ENCODE measurements around the gene SCARF1.

SCARF1 gene

DNA sequence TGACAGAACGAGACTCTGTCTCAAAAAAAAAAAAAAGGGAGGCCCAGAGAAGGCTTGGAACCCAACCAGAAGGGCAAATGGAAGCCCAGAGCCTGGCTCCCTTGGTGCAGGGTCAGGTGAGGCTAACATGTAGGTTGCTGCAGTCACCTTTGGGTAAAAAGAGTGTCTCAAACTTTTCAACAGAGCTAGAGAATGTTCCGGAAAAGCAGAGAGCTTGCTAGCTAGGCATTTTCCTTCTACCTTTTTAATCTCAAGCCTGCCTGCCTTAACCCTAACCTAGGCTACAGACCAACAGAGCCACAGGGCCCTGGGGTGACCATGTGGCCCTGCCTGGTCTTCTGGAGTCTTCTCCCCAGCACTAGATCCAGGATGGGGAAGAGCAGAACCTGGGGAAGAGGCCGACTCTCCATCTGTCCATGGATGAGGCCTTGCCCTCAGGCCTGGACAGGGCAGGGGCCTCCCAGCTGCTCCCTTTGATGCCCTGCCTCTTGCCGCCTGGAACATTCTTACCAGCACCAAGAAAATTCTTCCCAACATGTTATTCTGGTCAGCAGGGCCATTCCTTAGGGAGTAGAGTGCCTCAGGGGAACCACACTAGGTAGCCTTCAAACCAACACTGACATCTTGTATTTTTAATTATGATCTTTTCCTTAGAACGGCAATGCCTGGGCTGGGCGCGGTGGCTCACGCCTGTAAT is 47.0 kb downstream of the SCARF1 start:
- H3K4me3 ChIP-seq (ENCODE audit: insufficient read depth, low read depth, low read length) = no peak overlapping the region
- H3K9me3 ChIP-seq (ENCODE audit: control insufficient read depth, low read length) = no peaks in the 10 kb centered on the region
- WGBS, 2 experiments = 92 to 95% methylated on average over 8 of the region's 8 CpGs

DNA sequence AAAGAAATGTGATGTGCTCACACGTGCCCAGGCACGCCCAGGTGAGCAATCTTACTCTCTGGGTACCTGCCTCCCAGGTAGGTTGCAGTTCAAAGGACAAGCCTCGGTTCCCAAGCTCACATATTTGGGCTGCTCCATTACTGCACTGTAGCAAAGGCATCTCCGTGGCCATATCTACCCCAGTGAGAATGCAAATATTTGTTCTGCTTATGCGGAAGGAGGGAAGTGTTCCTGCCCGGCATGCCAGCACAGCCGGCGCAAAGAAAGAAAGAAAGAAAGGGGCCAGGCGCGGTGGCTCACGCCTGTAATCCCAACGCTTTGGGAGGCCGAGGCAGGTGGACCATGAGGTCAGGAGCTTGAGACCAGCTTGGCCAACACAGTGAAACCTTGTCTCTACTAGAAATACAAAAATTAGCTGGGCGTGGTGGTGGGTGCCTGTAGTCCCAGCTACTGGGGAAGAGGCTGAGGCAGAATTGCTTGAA is 47.6 kb downstream of the SCARF1 start:
- no peaks in the 10 kb centered on the region for H3K4me1 ChIP-seq (ENCODE audit: control insufficient read depth, insufficient read depth, low read length)
- no peak overlapping the region for H3K4me3 ChIP-seq (ENCODE audit: insufficient read depth, low read depth, low read length)
- H3K36me3 ChIP-seq (ENCODE audit: control insufficient read depth, insufficient read depth, low read length) = peaks cover 8% of the 10 kb centered on the region
- no peak overlapping the region for H3K27ac ChIP-seq (ENCODE audit: insufficient read depth, low read depth, low read length, poor library complexity, severe bottlenecking)
- no peaks in the 10 kb centered on the region for H3K9me3 ChIP-seq (ENCODE audit: control insufficient read depth, low read length)
- WGBS, 2 experiments = 92 to 94% methylated on average over 14 of the region's 14 CpGs
- H3K27me3 ChIP-seq (ENCODE audit: control insufficient read depth, insufficient read depth, low read length, poor library complexity, severe bottlenecking) = no peaks in the 10 kb centered on the region

More for the DNA sequence above, 47.0 kb downstream of the SCARF1 start:
- Histone ChIP-seq H3K4me1 (ENCODE audit: control insufficient read depth, insufficient read depth, low read length) (no peaks in the 10 kb centered on the region), H3K27ac (ENCODE audit: insufficient read depth, low read depth, low read length, poor library complexity, severe bottlenecking) (no peak overlapping the region), H3K36me3 (ENCODE audit: control insufficient read depth, insufficient read depth, low read length) (peaks cover 8% of the 10 kb centered on the region), H3K27me3 (ENCODE audit: control insufficient read depth, insufficient read depth, low read length, poor library complexity, severe bottlenecking) (no peaks in the 10 kb centered on the region)

DNA sequence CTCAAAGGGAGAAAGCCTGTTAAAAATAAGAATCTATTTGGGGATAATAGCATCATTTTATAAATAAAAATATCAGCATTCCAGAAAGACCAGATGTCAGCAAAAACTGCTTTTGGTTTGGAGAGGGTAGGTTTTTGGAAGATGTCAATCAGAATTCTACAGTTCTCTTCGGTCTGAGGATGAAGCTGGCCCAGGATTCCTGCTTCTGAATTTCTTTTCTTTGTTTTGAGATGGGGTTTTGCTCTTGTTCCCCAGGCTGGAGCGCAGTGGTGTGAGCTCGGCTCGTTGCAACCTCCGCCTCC is 52.0 kb downstream of the SCARF1 start:
- H3K27me3 ChIP-seq (ENCODE audit: control insufficient read depth, insufficient read depth, low read length, poor library complexity, severe bottlenecking) = no peaks in the 10 kb centered on the region
- 93 to 97% methylated on average over 5 of the region's 5 CpGs for WGBS, 2 experiments
- H3K9me3 ChIP-seq (ENCODE audit: control insufficient read depth, low read length) = no peaks in the 10 kb centered on the region
- H3K27ac ChIP-seq (ENCODE audit: insufficient read depth, low read depth, low read length, poor library complexity, severe bottlenecking) = no peak overlapping the region
- H3K36me3 ChIP-seq (ENCODE audit: control insufficient read depth, insufficient read depth, low read length) = no peaks in the 10 kb centered on the region
- H3K4me1 ChIP-seq (ENCODE audit: control insufficient read depth, insufficient read depth, low read length) = no peaks in the 10 kb centered on the region
- no peak overlapping the region for H3K4me3 ChIP-seq (ENCODE audit: insufficient read depth, low read depth, low read length)

DNA sequence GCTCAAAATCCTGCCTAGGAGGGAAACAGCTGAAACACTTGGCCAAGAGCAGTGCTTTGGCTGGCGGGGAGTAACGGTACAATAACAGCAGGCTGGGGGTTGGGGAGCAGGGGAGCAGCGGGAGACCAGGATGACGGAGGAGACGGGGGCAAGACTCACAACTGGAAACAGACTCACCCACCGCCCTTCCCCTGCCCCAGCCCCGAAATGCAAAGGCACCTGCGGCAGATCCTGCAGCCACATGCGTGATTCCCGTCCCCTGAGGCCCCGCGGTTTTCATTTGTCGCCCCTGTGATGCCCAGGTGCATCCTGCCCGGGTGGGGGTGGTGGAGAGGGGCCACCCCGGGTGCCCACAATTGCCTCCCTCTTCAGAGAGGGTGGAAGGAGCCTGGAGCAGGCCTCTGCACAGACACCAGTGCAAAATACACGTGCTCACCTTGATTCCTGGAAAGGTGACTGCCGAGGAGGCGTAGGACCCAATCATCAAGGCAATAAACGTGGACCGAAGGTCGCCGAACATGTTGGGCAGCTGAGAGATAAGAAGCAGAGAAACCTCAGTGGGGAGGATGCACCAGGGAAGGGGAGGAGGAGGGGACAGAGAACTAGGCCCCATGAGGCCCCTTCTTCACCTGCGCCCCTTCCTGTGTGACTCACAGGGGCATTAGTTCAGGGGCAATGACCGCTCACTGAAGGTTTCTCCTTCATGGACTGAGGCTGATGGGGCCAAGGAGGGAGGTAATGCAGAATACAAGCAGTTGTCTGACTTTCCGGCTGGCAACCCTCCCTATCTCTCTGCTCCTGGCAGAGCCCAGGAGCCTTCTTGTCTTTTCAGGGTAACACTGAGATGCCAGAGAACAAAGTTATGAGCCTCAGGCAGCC is 52.5 kb downstream of the SCARF1 start:
- H3K9me3 ChIP-seq (ENCODE audit: control insufficient read depth, low read length) = no peaks in the 10 kb centered on the region
- no peaks in the 10 kb centered on the region for H3K27me3 ChIP-seq (ENCODE audit: control insufficient read depth, insufficient read depth, low read length, poor library complexity, severe bottlenecking)
- 90% methylated on average over 25 of the region's 25 CpGs for WGBS, 2 experiments
- no peak overlapping the region for H3K27ac ChIP-seq (ENCODE audit: insufficient read depth, low read depth, low read length, poor library complexity, severe bottlenecking)
- no peaks in the 10 kb centered on the region for H3K4me1 ChIP-seq (ENCODE audit: control insufficient read depth, insufficient read depth, low read length)
- no peak overlapping the region for H3K4me3 ChIP-seq (ENCODE audit: insufficient read depth, low read depth, low read length)
- H3K36me3 ChIP-seq (ENCODE audit: control insufficient read depth, insufficient read depth, low read length) = no peaks in the 10 kb centered on the region

DNA sequence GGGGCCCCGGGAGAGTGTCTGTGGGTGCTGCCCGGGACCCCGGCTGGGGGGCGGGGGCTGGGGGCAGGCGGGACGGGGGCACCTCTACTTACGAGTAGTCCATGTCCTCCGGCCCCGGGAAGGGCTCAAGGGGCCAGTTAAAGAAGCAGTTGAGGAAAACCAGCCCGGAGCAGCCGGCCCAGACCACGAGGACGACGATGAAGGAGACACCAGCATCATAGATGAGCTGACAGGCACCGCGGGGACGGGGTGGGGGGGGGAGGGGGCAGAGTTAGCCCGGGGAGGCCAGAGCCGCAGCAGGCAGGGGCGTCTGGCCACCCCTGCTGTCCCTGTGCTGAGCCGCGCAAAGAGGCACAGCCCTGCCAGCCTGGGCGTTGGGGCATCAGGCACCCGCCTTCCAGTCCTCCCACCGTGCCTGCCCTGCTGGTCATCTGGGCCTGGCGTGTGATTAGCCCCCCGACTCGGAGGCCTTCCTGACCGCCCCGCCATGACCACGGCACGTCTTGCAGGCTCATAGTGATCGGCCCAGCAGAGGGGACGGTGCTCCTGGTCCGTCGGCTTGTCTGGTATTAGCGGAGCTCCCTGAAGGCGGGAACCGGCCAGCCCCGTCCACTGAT is 54.0 kb downstream of the SCARF1 start:
- Histone ChIP-seq H3K27ac (ENCODE audit: insufficient read depth, low read depth, low read length, poor library complexity, severe bottlenecking) (no peak overlapping the region), H3K27me3 (ENCODE audit: control insufficient read depth, insufficient read depth, low read length, poor library complexity, severe bottlenecking) (no peaks in the 10 kb centered on the region), H3K4me3 (ENCODE audit: insufficient read depth, low read depth, low read length) (no peak overlapping the region), H3K9me3 (ENCODE audit: control insufficient read depth, low read length) (no peaks in the 10 kb centered on the region), H3K36me3 (ENCODE audit: control insufficient read depth, insufficient read depth, low read length) (no peaks in the 10 kb centered on the region), H3K4me1 (ENCODE audit: control insufficient read depth, insufficient read depth, low read length) (peaks cover 3% of the 10 kb centered on the region)
- 93 to 94% methylated on average over 40 of the region's 40 CpGs for WGBS, 2 experiments

DNA sequence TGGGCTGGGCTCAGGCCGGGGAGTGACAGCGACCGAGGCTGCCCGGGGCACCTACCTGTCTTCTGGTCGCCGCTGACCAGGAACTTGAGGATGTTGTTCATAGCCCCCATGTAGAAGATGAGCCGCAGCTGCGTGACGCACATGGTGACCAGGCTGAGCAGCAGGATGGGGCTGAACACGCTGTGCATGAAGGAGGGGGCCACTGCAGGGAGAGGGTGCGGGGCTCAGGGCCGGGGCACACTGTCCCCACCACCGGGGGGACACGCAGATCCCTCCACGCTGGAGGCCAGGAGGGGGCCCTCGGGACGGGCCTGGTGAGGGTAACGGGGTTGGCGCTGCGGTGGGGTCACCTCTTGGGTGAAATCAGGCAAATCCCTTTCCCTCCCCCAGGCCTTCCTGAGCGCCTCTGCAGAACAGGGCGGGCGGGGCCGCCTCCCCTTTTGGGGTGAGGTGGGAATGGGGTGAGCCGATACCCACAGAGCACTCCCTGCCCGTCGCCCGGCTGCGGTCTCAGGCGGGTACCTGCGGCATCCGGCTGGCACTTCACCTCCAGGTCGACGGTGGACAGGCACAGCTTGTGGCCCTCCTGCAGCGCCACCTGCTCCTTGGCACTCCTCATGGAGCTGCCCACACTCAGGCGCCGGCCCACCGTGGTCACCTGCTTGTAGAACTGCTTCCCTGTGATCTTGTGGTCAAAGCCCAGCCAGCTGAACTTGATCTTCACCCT is 54.6 kb downstream of the SCARF1 start:
- no peak overlapping the region for H3K4me3 ChIP-seq (ENCODE audit: insufficient read depth, low read depth, low read length)
- no peaks in the 10 kb centered on the region for H3K9me3 ChIP-seq (ENCODE audit: control insufficient read depth, low read length)
- 91 to 92% methylated on average over 38 of the region's 38 CpGs for WGBS, 2 experiments
- peaks cover 3% of the 10 kb centered on the region for H3K4me1 ChIP-seq (ENCODE audit: control insufficient read depth, insufficient read depth, low read length)
- H3K36me3 ChIP-seq (ENCODE audit: control insufficient read depth, insufficient read depth, low read length) = no peaks in the 10 kb centered on the region
- no peaks in the 10 kb centered on the region for H3K27me3 ChIP-seq (ENCODE audit: control insufficient read depth, insufficient read depth, low read length, poor library complexity, severe bottlenecking)
- H3K27ac ChIP-seq (ENCODE audit: insufficient read depth, low read depth, low read length, poor library complexity, severe bottlenecking) = no peak overlapping the region

DNA sequence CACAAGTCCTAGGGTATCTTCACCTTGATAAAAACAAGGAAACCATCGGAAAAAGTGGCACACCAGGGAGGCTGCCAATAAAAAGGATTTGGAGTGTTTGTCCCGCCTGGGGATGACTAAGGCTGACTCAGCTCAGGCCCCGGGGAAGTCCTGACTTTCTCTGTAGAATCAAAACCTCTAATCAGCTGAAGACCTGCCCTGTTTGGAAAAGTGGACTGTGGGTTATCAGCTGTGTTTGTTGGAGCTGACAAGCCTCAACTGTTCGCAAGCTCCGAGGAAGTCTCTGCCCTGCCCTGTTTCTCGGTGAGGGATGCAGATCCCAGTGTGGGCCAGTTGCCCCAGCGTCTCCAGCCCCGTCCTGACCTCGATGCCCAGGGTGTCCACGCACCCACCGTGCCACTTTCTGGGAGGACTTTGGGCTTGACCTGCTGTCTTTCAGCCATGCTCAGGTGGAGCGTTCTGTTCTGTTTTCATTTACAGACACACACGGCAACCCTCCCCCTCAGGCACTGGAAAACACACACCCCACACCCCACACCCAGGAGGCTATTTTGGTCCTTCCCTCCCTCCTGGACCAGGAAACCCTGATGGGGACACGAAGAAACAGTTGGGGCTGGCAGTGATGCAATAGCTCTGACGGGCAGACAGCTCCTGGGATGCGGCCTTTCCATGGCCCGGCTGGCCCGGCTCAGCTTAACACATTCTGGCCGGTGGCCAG is 55.3 kb downstream of the SCARF1 start:
- Histone ChIP-seq H3K36me3 (ENCODE audit: control insufficient read depth, insufficient read depth, low read length) (no peaks in the 10 kb centered on the region), H3K27ac (ENCODE audit: insufficient read depth, low read depth, low read length, poor library complexity, severe bottlenecking) (no peak overlapping the region), H3K9me3 (ENCODE audit: control insufficient read depth, low read length) (no peaks in the 10 kb centered on the region), H3K27me3 (ENCODE audit: control insufficient read depth, insufficient read depth, low read length, poor library complexity, severe bottlenecking) (no peaks in the 10 kb centered on the region), H3K4me3 (ENCODE audit: insufficient read depth, low read depth, low read length) (no peak overlapping the region), H3K4me1 (ENCODE audit: control insufficient read depth, insufficient read depth, low read length) (peaks cover 6% of the 10 kb centered on the region)
- WGBS, 2 experiments = 80 to 86% methylated on average over 19 of the region's 19 CpGs

DNA sequence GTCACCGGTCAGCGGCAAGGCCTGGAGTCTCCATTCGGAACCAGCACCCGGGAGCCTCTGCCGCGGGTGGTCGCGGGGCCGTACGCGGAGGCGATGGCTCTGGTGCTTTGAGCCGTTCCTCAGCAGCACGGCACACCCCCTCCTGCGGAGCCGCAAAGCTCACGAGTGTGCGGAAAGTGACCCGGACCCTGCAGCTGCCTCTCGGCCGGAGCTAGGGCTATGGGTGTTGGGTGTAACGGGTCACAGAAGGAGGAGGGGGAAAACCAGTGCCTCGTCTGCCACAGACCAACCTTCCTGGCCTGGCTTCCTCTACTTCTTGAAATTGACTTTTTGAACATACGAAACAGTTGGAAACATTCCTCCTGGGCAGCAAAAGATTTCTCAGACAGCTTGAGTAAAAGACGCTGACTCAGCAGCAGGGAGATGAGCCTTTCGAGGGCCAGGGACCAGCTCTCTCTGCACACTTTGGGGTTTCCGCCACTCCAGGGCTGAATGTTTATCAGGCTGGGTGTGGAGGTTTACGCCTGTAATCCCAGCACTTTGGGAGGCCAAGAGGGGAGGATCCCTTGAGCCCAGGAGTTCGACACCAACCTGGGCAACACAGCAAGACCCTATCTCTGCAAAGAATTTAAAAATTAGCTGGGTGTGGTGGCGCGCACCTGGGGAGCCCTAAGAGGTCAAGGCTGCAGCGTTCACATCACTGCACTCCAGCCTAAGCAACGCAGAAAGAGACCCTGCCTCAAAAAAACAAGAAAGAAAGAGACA is 56.5 kb downstream of the SCARF1 start:
- 95% methylated on average over 33 of the region's 33 CpGs for WGBS, 2 experiments
- Histone ChIP-seq H3K27ac (ENCODE audit: insufficient read depth, low read depth, low read length, poor library complexity, severe bottlenecking) (no peak overlapping the region), H3K27me3 (ENCODE audit: control insufficient read depth, insufficient read depth, low read length, poor library complexity, severe bottlenecking) (no peaks in the 10 kb centered on the region), H3K9me3 (ENCODE audit: control insufficient read depth, low read length) (no peaks in the 10 kb centered on the region), H3K36me3 (ENCODE audit: control insufficient read depth, insufficient read depth, low read length) (no peaks in the 10 kb centered on the region), H3K4me1 (ENCODE audit: control insufficient read depth, insufficient read depth, low read length) (peaks cover 6% of the 10 kb centered on the region), H3K4me3 (ENCODE audit: insufficient read depth, low read depth, low read length) (no peak overlapping the region)

DNA sequence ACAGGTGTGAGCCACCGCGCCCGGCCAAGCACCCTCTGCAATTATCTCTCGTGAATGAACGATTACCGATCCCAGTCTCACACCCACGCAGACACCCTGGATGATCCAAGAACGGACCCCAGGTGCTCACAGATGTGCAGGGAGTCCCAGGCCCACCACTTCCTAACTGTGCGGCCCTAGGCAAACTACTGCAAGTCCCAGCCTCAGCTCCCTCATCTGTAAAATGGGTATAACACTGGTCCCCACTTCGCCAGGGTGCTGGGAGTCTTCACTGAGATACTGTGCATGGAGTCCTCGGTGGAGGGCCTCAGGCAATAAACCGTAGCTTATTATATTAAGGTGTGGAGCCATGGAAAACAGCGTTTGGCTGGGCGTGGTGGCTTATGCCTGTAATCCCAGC is 61.4 kb downstream of the SCARF1 start:
- Histone ChIP-seq H3K4me1 (ENCODE audit: control insufficient read depth, insufficient read depth, low read length) (peaks cover 6% of the 10 kb centered on the region), H3K27me3 (ENCODE audit: control insufficient read depth, insufficient read depth, low read length, poor library complexity, severe bottlenecking) (no peaks in the 10 kb centered on the region), H3K27ac (ENCODE audit: insufficient read depth, low read depth, low read length, poor library complexity, severe bottlenecking) (no peak overlapping the region), H3K9me3 (ENCODE audit: control insufficient read depth, low read length) (no peaks in the 10 kb centered on the region), H3K36me3 (ENCODE audit: control insufficient read depth, insufficient read depth, low read length) (no peaks in the 10 kb centered on the region), H3K4me3 (ENCODE audit: insufficient read depth, low read depth, low read length) (no peak overlapping the region)
- 96% methylated on average over 14 of the region's 14 CpGs for WGBS, 2 experiments

Data from ectodermal cell (in vitro differentiated cells).